B cell (primary cell): ENCODE measurements around the gene PIK3CD. TPM values are rescaled to one million over a fixed set of nuclear protein-coding genes. Genes with fewer than 3 reads are reported as not detected.
A peak's percentile ranks its signal among the peaks of the same experiment; 100 is the strongest.

Experiments
- ATAC-seq: fragments of 200-7000 bp; cut with Tn5 transposase; one replicate; pipeline ENCODE4 v1.10.0; 2021; ENCODE audit warnings: low read depth, mild to moderate bottlenecking, moderate number of reproducible peaks, moderate library complexity
- CTCF ChIA-PET: fragments of 350-600 bp; sonication (Branson Sonifier 250); formaldehyde crosslinking; loops from one replicate; lab custom pipeline; 2021; ENCODE audit warnings: antibody characterized with exemption, inconsistent platforms; lab: Charles Lee
- POLR2A ChIA-PET: fragments of 350-600 bp; sonication (Branson Sonifier 250); formaldehyde crosslinking; loops from one replicate; lab custom pipeline; 2021; ENCODE audit warnings: antibody characterized with exemption; lab: Charles Lee
- DNase-seq: peaks from one replicate; pipeline ENCODE4 v3.0.0; 2013
- H2AFZ ChIP-seq: 2 replicates; pipeline ENCODE4 v1.6.1; 2012; ENCODE audit warnings: mild to moderate bottlenecking, low read depth, low read length; ENCODE audit not compliant: insufficient read depth, poor library complexity, severe bottlenecking
- H3K27ac ChIP-seq, 2 donors: 1 replicate in 1 of 2; 2 replicates in 1 of 2; pipeline ENCODE4 v1.5.1; 2012 to 2013; ENCODE audit warnings: low read length in 2 of 2, mild to moderate bottlenecking in 2 of 2, moderate library complexity in 1 of 2
- H3K27me3 ChIP-seq, 4 experiments: fragments of 200-600 bp in 1 of 4; sonication (generic) in 1 of 4; replicated peaks in 1 of 4; 1 replicate in 2 of 4; 2 replicates in 2 of 4; pipeline versions ENCODE4 v1.6.1 to v1.7.0; 2013 to 2016; ENCODE audit warnings: low read length in 3 of 4, mild to moderate bottlenecking in 2 of 4, mixed read lengths in 1 of 4, moderate library complexity in 1 of 4; ENCODE audit not compliant: insufficient read depth in 4 of 4, control insufficient read depth in 3 of 4; ENCODE audit errors: control extremely low read depth in 1 of 4
- H3K36me3 ChIP-seq, 2 experiments: replicated peaks in 1 of 2; 1 replicate in 1 of 2; 2 replicates in 1 of 2; pipeline versions ENCODE4 v1.6.1 to v1.7.1; 2013; ENCODE audit warnings: low read length in 1 of 2; ENCODE audit not compliant: insufficient read depth in 2 of 2, control insufficient read depth in 1 of 2; ENCODE audit errors: control extremely low read depth in 1 of 2, extremely low read depth in 1 of 2
- H3K4me1 ChIP-seq, 2 donors: fragments of 200-600 bp in 1 of 2; sonication (generic) in 1 of 2; 1 replicate in 1 of 2; 2 replicates in 1 of 2; pipeline versions ENCODE4 v1.5.1 to v1.6.1; 2013 to 2017; ENCODE audit warnings: low read length in 2 of 2; ENCODE audit not compliant: control insufficient read depth in 2 of 2, insufficient read depth in 2 of 2
- H3K4me2 ChIP-seq: replicated peaks from 2 replicates; pipeline ENCODE3; 2012; ENCODE audit warnings: mild to moderate bottlenecking, low read depth, low read length; ENCODE audit not compliant: poor library complexity, severe bottlenecking
- H3K4me3 ChIP-seq, 5 experiments: fragments of 200-600 bp in 1 of 5; sonication (generic) in 1 of 5; 1 replicate in 3 of 5; 2 replicates in 2 of 5; pipeline versions ENCODE4 v1.5.1 to v1.7.0; 2011 to 2016; ENCODE audit warnings: low read length in 4 of 5, mild to moderate bottlenecking in 4 of 5, low read depth in 2 of 5, control low read depth in 1 of 5, moderate library complexity in 1 of 5; ENCODE audit not compliant: insufficient read depth in 1 of 5; ENCODE audit errors: control extremely low read depth in 1 of 5, extremely low read depth in 1 of 5
- H3K79me2 ChIP-seq: fragments of 200-600 bp; sonication (generic); one replicate; pipeline ENCODE4 v1.6.0; 2016; ENCODE audit warnings: low read length; ENCODE audit not compliant: control insufficient read depth, insufficient read depth
- H3K9ac ChIP-seq: fragments of 200-600 bp; sonication (generic); 2 replicates; pipeline ENCODE4 v1.6.1; 2017; ENCODE audit warnings: mild to moderate bottlenecking, low read length, moderate library complexity
- H3K9me3 ChIP-seq, 3 donors: one replicate each; pipeline versions ENCODE4 v1.6.1 to v1.7.1; 2013; ENCODE audit warnings: low read length in 2 of 3; ENCODE audit not compliant: control insufficient read depth in 2 of 3, insufficient read depth in 1 of 3; ENCODE audit errors: control extremely low read depth in 1 of 3
- H4K20me1 ChIP-seq: 2 replicates; pipeline ENCODE4 v1.6.0; 2012; ENCODE audit warnings: mild to moderate bottlenecking, low read length; ENCODE audit not compliant: insufficient read depth, control insufficient read depth, poor library complexity, severe bottlenecking
- H3K27ac Mint-ChIP-seq: one replicate; pipeline ENCODE4 v1.8.0; 2021; ENCODE audit warnings: mixed read lengths
- H3K27me3 Mint-ChIP-seq: one replicate; pipeline ENCODE4 v1.8.0; 2021; ENCODE audit warnings: mixed read lengths
- H3K4me1 Mint-ChIP-seq: one replicate; pipeline ENCODE4 v1.8.0; 2021; ENCODE audit warnings: mixed read lengths
- H3K4me3 Mint-ChIP-seq: one replicate; pipeline ENCODE4 v1.8.0; 2021; ENCODE audit warnings: mixed read lengths
- H3K9me3 Mint-ChIP-seq: one replicate; pipeline ENCODE4 v1.8.0; 2022; ENCODE audit warnings: mixed read lengths; ENCODE audit not compliant: insufficient read depth
- CTCF ChIP-seq: fragments of 200-600 bp; IDR thresholded peaks from one replicate; pipeline ENCODE4 v1.8.0; 2022; ENCODE audit warnings: antibody characterized with exemption, mild to moderate bottlenecking
- EZH2 ChIP-seq: IDR thresholded peaks from 2 replicates; pipeline ENCODE4 v1.6.1; 2012; ENCODE audit warnings: borderline replicate concordance, low read depth, mild to moderate bottlenecking, moderate library complexity, low read length; ENCODE audit not compliant: insufficient read depth, poor library complexity, severe bottlenecking
- WGBS: methylation state at CpG from one replicate; pipeline ENCODE4 v1.1.5; 2013; ENCODE audit warnings: missing lambda C conversion rate; ENCODE audit not compliant: insufficient coverage; 5-methylcytosine and 5-hydroxymethylcytosine counted together
- intact Hi-C: fragments of 100-400 bp; cut with micrococcal nuclease; formaldehyde crosslinking; loops from one replicate; pipeline ENCODE4 v1.10.0; 2022
- polyA plus RNA-seq: library from polyadenylated mRNA; depleted of rRNA; stranded (reverse); fragments of >200 nt; gene quantifications from 2 replicates; pipeline ENCODE4 v1.2.3, GENCODE V29; 2012
- total RNA-seq, 2 donors: library from RNA; stranded (reverse); fragments of 120-200 nt in 1 of 2; gene quantifications; 1 replicate in 1 of 2; 2 replicates in 1 of 2; pipeline versions ENCODE4 v1.2.3 to v1.2.4, GENCODE V29; 2013 to 2022

PIK3CD gene
- total and polyA plus RNA-seq, 2 donors (not counting 1 experiment from before 2014, with no cell fraction given), result 144 to 222 TPM

DNA sequence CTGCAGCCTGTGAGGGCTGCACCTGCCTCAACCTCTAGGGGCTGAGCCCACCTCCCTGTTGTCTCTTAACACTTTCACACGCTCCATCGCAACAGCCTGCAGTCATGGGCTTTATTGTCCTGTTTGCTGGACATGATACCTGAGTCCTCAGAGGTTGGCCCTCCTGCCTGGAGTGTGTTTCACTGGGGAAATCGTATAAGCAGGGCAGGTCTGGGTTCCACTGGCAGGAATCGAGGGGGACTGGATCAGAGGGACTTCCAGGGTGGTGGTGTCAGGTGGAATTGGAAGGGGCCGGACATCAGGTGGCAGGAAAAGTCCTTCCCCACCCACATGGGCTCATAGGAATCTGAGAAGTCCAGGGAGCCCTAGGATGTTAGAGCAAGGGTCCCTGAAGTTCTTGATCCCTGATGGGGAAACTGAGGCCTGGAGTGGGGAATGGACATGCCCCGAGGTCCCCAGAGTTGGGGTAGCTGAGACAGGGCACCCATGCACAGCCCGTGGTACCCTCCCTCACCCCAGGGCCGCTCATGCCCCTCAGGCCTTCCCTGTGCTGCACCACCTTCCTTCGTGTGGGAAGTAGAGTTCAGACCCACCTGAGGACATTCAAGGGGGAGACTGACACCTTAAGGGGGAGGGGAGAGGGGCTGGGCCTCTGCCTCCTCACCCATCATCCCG is 66.6 kb downstream of the PIK3CD start:
- Histone ChIP-seq H2AFZ (no peak overlapping the region), H3K79me2 (peaks cover 86% of the 10 kb centered on the region), H3K4me1 (peaks cover 54 to 69% of the 10 kb centered on the region in 2 donors), H3K4me2 (peak overlapping the region; percentile 79), H3K36me3 (peaks cover 0 to 93% of the 10 kb centered on the region in 2 experiments), H3K9me3 (peaks cover 0 to 11% (median 0%) of the 10 kb centered on the region in 3 donors), H4K20me1 (peaks cover 46% of the 10 kb centered on the region), H3K4me3 (peak overlapping the region in 4 of 5 experiments; percentile 38 to 61 (median 50)), H3K9ac (peak overlapping the region; percentile 56), H3K27ac (peak overlapping the region; percentile 90 to 96), H3K27me3 (no peaks in the 10 kb centered on the region)
- intact Hi-C loops, result no loop called here
- H3K4me3 Mint-ChIP-seq, result peak overlapping the region; percentile 81
- no peak for DNase-seq
- no peaks in the 10 kb centered on the region for H3K27me3 Mint-ChIP-seq
- 80% methylated on average over 1 of the region's 10 CpGs for WGBS
- no peak for ATAC-seq
- TF ChIP-seq CTCF (no peak), EZH2 (no peak)
- POLR2A ChIA-PET, result interaction anchor here (3.2 to 3.8 kb wide), 2 partner anchors 65 to 90 kb away, joined by 49 to 52 read pairs; partner anchors contain the start of gene PIK3CD
- H3K9me3 Mint-ChIP-seq, result no peaks in the 10 kb centered on the region
- H3K27ac Mint-ChIP-seq, result peak overlapping the region; percentile 95
- peaks cover 38% of the 10 kb centered on the region for H3K4me1 Mint-ChIP-seq
- CTCF ChIA-PET, result interaction anchor here (0.8 to 5.9 kb wide), 7 partner anchors 9 to 103 kb away, joined by 4 to 78 read pairs (median 9); no protein-coding TSS in a partner anchor
